Vagina (tissue), 2 donors: ENCODE results near the gene ISM1.

Experiments
- POLR2A ChIP-seq, 2 donors: fragments of 450-650 bp; IDR thresholded peaks; one replicate each; pipeline ENCODE4 v1.6.1; 2017; ENCODE audit warnings: antibody characterized with exemption in 2 of 2, mild to moderate bottlenecking in 2 of 2, moderate library complexity in 2 of 2
- POLR2AphosphoS5 ChIP-seq, 2 donors: sonication (generic); formaldehyde crosslinking; IDR thresholded peaks; one replicate each; pipeline ENCODE4 v1.9.0; 2017; ENCODE audit warnings: antibody characterized with exemption in 2 of 2, mild to moderate bottlenecking in 2 of 2, low read depth in 1 of 2; ENCODE audit not compliant: insufficient read depth in 1 of 2
- TF ChIP-seq, protein P1 (sequence below), 3 experiments: fragments of 450-650 bp in 2 of 3; fragments of 200-600 bp in 1 of 3; sonication (generic) in 1 of 3; IDR thresholded peaks; one replicate each; pipeline ENCODE4 v1.5.1; 2017 to 2019; ENCODE audit warnings: antibody characterized with exemption in 3 of 3, mild to moderate bottlenecking in 2 of 3, moderate library complexity in 2 of 3

DNA sequence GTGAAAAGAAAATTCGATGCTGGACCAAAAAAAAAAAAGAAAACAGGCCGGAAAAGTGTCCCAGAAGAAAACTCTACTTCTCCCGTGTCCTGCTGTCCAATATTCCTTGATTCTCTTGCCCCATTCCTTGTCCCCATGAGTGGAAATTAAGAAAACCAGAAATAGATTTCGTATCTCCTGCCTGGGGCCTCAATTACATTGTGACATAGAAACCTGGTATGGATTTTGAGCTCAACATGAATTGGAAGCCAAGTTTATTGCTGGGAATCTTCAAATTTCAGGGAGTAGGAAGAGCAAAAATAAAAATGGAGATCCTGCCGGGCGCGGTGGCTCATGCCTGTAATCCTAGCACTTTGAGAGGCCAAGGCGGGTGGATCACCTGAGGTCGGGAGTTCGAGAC is 11.9 kb downstream of the ISM1 start:
- TF ChIP-seq, protein P1, sequence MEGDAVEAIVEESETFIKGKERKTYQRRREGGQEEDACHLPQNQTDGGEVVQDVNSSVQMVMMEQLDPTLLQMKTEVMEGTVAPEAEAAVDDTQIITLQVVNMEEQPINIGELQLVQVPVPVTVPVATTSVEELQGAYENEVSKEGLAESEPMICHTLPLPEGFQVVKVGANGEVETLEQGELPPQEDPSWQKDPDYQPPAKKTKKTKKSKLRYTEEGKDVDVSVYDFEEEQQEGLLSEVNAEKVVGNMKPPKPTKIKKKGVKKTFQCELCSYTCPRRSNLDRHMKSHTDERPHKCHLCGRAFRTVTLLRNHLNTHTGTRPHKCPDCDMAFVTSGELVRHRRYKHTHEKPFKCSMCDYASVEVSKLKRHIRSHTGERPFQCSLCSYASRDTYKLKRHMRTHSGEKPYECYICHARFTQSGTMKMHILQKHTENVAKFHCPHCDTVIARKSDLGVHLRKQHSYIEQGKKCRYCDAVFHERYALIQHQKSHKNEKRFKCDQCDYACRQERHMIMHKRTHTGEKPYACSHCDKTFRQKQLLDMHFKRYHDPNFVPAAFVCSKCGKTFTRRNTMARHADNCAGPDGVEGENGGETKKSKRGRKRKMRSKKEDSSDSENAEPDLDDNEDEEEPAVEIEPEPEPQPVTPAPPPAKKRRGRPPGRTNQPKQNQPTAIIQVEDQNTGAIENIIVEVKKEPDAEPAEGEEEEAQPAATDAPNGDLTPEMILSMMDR (IDR thresholded peaks at IDR 0.05): no peak
- TF ChIP-seq POLR2A (IDR thresholded peaks at IDR 0.05) (no peak), POLR2AphosphoS5 (IDR thresholded peaks at IDR 0.05; ENCODE audit: insufficient read depth in 1 of 2, low read depth in 1 of 2) (no peak)
